HepG2 (cell line): Measurements from ENCODE around the gene ABCD1. TPM values are rescaled to one million over a fixed set of nuclear protein-coding genes. Genes with fewer than 3 reads are reported as not detected.

ENCODE experiments used
- KDM4B ChIP-seq: sonication (generic); formaldehyde crosslinking; IDR thresholded peaks from 2 replicates; pipeline ENCODE4 v1.4.0; 2020; ENCODE audit warnings: missing genetic modification reagents
- MEIS2 ChIP-seq: sonication (generic); formaldehyde crosslinking; IDR thresholded peaks from 2 replicates; pipeline ENCODE4 v1.9.0; 2021; ENCODE audit warnings: mild to moderate bottlenecking, missing genetic modification reagents
- RARA ChIP-seq: IDR thresholded peaks from 2 replicates; pipeline ENCODE4 v1.6.1; 2016; ENCODE audit warnings: missing genetic modification reagents, missing compliant biosample characterization
- RBM22 ChIP-seq: fragments of 200-400 bp; formaldehyde crosslinking; optimal IDR thresholded peaks from 2 replicates; pipeline ENCODE3; 2017; ENCODE audit warnings: mild to moderate bottlenecking, low read length, moderate library complexity
- SP140L ChIP-seq: sonication (generic); formaldehyde crosslinking; IDR thresholded peaks from 2 replicates; pipeline ENCODE4 v1.4.0; 2020; ENCODE audit warnings: missing genetic modification reagents, borderline replicate concordance
- ZNF24 ChIP-seq: fragments of 450-650 bp; IDR thresholded peaks from 2 replicates; pipeline ENCODE4 v1.6.1; 2017; ENCODE audit warnings: antibody characterized with exemption, mild to moderate bottlenecking
- ZNF446 ChIP-seq: sonication (generic); formaldehyde crosslinking; IDR thresholded peaks from 2 replicates; pipeline ENCODE4 v1.5.0; 2020; ENCODE audit warnings: mild to moderate bottlenecking, missing genetic modification reagents
- ZNF558 ChIP-seq: sonication (generic); formaldehyde crosslinking; IDR thresholded peaks from 2 replicates; pipeline ENCODE4 v1.9.0; 2022; ENCODE audit warnings: mild to moderate bottlenecking, missing genetic modification reagents, borderline replicate concordance
- ZNF746 ChIP-seq: sonication (generic); formaldehyde crosslinking; IDR thresholded peaks from 2 replicates; pipeline ENCODE4 v1.8.0; 2022; ENCODE audit warnings: mild to moderate bottlenecking, missing genetic modification reagents
- ZNF75D ChIP-seq: sonication (generic); formaldehyde crosslinking; IDR thresholded peaks from 2 replicates; pipeline ENCODE4 v1.8.1; 2023; ENCODE audit warnings: missing genetic modification reagents, mild to moderate bottlenecking, borderline replicate concordance
- ZSCAN25 ChIP-seq: sonication (generic); formaldehyde crosslinking; IDR thresholded peaks from 2 replicates; pipeline ENCODE4 v1.8.0; 2022; ENCODE audit warnings: mild to moderate bottlenecking, missing genetic modification reagents
- polyA plus RNA-seq, 8 experiments: library from polyadenylated mRNA; depleted of rRNA in 3 of 8; stranded (reverse) in 7 of 8; unstranded in 1 of 8; fragments of >200 nt; fragmentation: Illumina TruSeq in 4 of 8; extraction: Trizol in 4 of 8; gene quantifications; 2 replicates each; pipeline versions ENCODE4 v1.2.1 to v1.2.3, GENCODE V29; 2011 to 2016; ENCODE audit warnings: low read depth in 4 of 8, missing spikeins in 1 of 8, mixed read lengths in 1 of 8; ENCODE audit not compliant: insufficient read depth in 1 of 8
- total RNA-seq, 5 experiments: library from RNA; depleted of rRNA; stranded (reverse); fragments of >200 nt; fragmentation: Illumina TruSeq; extraction: Trizol; gene quantifications; 2 replicates each; pipeline ENCODE4 v1.2.3, GENCODE V29; 2016; ENCODE audit warnings: low read depth in 1 of 5
- TF ChIP-seq, protein P1 (sequence below): fragments of 450-650 bp; IDR thresholded peaks from 2 replicates; pipeline ENCODE4 v1.6.1; 2017; ENCODE audit warnings: mild to moderate bottlenecking
- TF ChIP-seq, protein P2 (sequence below): sonication (generic); formaldehyde crosslinking; IDR thresholded peaks from 2 replicates; pipeline ENCODE4 v1.4.0; 2020; ENCODE audit warnings: missing genetic modification reagents, mild to moderate bottlenecking, borderline replicate concordance
- TF ChIP-seq, protein P3 (sequence below): sonication (generic); formaldehyde crosslinking; IDR thresholded peaks from 2 replicates; pipeline ENCODE4 v1.4.0; 2020; ENCODE audit warnings: missing genetic modification reagents

Gene ABCD1
- total and polyA plus RNA-seq, 2 of the 13 experiments (the other 11 are each of a cell fraction or from before 2014, with no cell fraction given): 11.4 to 15.9 TPM

DNA sequence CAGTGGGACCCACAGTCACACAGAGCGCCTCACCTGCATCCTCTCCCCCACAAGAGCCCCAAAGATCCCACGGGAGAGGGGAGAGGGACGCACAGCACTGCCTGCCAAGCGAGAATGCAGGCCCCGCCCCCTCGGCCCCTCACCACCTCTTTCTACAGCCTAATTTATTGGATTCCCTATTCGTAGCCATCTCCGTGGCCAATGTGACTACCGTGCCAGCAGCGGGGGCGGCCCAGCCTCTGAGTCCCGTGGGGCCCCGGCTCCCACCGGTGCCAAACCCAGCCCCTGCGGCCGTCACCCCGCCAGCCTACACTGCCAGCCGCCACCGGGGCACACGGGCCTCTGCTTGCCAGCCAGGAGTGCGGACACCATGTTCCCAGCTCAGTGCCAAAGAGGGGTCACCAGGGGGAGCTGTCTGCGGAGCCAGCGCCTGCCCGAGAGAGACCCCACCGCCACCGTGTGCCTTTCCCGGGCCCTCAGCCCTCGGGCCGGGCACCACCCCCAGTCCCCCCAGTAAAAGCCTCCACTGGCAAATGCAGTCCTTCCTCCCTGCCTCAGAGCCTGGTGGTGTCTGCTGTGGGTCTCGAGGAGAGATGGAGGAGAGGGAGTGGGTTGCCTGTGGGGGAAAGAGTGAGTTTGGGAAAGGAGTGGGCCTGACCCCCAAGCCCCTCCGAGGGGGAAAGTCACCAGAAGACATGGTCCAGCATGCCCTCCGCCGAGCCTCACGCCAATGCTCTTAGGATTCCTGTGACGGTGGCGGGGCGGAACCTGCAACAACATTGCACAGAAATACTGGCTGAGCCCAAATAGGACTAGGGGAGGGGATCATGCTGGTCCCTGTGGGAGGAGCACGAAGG lies 19.8 kb downstream of the ABCD1 start (continued):
- 0 out of 2 replicates have a peak, but pooled peaks have one; percentile 14 for TF ChIP-seq ZSCAN25
- no peak for TF ChIP-seq SP140L (CRISPR knock-in tag)
- TF ChIP-seq, protein P1, sequence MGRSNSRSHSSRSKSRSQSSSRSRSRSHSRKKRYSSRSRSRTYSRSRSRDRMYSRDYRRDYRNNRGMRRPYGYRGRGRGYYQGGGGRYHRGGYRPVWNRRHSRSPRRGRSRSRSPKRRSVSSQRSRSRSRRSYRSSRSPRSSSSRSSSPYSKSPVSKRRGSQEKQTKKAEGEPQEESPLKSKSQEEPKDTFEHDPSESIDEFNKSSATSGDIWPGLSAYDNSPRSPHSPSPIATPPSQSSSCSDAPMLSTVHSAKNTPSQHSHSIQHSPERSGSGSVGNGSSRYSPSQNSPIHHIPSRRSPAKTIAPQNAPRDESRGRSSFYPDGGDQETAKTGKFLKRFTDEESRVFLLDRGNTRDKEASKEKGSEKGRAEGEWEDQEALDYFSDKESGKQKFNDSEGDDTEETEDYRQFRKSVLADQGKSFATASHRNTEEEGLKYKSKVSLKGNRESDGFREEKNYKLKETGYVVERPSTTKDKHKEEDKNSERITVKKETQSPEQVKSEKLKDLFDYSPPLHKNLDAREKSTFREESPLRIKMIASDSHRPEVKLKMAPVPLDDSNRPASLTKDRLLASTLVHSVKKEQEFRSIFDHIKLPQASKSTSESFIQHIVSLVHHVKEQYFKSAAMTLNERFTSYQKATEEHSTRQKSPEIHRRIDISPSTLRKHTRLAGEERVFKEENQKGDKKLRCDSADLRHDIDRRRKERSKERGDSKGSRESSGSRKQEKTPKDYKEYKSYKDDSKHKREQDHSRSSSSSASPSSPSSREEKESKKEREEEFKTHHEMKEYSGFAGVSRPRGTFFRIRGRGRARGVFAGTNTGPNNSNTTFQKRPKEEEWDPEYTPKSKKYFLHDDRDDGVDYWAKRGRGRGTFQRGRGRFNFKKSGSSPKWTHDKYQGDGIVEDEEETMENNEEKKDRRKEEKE: no peak
- TF ChIP-seq KDM4B: no peak
- TF ChIP-seq, protein P2, sequence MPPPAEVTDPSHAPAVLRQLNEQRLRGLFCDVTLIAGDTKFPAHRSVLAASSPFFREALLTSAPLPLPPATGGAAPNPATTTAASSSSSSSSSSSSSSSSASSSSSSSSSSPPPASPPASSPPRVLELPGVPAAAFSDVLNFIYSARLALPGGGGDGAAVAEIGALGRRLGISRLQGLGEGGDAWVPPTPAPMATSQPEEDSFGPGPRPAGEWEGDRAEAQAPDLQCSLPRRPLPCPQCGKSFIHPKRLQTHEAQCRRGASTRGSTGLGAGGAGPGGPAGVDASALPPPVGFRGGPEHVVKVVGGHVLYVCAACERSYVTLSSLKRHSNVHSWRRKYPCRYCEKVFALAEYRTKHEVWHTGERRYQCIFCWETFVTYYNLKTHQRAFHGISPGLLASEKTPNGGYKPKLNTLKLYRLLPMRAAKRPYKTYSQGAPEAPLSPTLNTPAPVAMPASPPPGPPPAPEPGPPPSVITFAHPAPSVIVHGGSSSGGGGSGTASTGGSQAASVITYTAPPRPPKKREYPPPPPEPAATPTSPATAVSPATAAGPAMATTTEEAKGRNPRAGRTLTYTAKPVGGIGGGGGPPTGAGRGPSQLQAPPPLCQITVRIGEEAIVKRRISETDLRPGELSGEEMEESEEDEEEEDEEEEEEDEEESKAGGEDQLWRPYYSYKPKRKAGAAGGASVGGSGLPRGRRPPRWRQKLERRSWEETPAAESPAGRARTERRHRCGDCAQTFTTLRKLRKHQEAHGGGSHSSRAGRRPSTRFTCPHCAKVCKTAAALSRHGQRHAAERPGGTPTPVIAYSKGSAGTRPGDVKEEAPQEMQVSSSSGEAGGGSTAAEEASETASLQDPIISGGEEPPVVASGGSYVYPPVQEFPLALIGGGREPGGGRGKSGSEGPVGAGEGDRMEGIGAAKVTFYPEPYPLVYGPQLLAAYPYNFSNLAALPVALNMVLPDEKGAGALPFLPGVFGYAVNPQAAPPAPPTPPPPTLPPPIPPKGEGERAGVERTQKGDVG (CRISPR knock-in tag): no peak
- TF ChIP-seq MEIS2 (CRISPR knock-in tag): no peak
- TF ChIP-seq RARA (CRISPR knock-in tag): no peak
- TF ChIP-seq ZNF446 (CRISPR knock-in tag): no peak
- no peak for TF ChIP-seq ZNF558
- TF ChIP-seq ZNF75D: no peak
- no peak for TF ChIP-seq ZNF746 (CRISPR knock-in tag)
- TF ChIP-seq, protein P3, sequence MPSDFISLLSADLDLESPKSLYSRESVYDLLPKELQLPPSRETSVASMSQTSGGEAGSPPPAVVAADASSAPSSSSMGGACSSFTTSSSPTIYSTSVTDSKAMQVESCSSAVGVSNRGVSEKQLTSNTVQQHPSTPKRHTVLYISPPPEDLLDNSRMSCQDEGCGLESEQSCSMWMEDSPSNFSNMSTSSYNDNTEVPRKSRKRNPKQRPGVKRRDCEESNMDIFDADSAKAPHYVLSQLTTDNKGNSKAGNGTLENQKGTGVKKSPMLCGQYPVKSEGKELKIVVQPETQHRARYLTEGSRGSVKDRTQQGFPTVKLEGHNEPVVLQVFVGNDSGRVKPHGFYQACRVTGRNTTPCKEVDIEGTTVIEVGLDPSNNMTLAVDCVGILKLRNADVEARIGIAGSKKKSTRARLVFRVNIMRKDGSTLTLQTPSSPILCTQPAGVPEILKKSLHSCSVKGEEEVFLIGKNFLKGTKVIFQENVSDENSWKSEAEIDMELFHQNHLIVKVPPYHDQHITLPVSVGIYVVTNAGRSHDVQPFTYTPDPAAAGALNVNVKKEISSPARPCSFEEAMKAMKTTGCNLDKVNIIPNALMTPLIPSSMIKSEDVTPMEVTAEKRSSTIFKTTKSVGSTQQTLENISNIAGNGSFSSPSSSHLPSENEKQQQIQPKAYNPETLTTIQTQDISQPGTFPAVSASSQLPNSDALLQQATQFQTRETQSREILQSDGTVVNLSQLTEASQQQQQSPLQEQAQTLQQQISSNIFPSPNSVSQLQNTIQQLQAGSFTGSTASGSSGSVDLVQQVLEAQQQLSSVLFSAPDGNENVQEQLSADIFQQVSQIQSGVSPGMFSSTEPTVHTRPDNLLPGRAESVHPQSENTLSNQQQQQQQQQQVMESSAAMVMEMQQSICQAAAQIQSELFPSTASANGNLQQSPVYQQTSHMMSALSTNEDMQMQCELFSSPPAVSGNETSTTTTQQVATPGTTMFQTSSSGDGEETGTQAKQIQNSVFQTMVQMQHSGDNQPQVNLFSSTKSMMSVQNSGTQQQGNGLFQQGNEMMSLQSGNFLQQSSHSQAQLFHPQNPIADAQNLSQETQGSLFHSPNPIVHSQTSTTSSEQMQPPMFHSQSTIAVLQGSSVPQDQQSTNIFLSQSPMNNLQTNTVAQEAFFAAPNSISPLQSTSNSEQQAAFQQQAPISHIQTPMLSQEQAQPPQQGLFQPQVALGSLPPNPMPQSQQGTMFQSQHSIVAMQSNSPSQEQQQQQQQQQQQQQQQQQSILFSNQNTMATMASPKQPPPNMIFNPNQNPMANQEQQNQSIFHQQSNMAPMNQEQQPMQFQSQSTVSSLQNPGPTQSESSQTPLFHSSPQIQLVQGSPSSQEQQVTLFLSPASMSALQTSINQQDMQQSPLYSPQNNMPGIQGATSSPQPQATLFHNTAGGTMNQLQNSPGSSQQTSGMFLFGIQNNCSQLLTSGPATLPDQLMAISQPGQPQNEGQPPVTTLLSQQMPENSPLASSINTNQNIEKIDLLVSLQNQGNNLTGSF (CRISPR knock-in tag): no peak
- no peak for TF ChIP-seq RBM22
- TF ChIP-seq ZNF24: no peak
- TF ChIP-seq, all 625 proteins: peak for 3
